Astrocyte of the spinal cord (primary cell): ENCODE results near the gene VPREB3.

Experiments used
- DNase-seq: peaks from one replicate; pipeline ENCODE4 v3.0.0; 2011; ENCODE audit warnings: low read depth, low spot score
- H3K4me3 ChIP-seq: 2 replicates; pipeline ENCODE4 v1.5.1; 2011; ENCODE audit warnings: low read depth, mild to moderate bottlenecking, low read length, moderate library complexity
- CTCF ChIP-seq: IDR thresholded peaks from 2 replicates; pipeline ENCODE4 v1.5.1; 2012; ENCODE audit warnings: low read depth, mild to moderate bottlenecking, low read length, inconsistent platforms
- in situ Hi-C: cut with HindIII; loops from 2 replicates; pipeline ENCODE4 v1.10.0; 2017; ENCODE audit warnings: low sequenced_read_pairs

Gene VPREB3

DNA sequence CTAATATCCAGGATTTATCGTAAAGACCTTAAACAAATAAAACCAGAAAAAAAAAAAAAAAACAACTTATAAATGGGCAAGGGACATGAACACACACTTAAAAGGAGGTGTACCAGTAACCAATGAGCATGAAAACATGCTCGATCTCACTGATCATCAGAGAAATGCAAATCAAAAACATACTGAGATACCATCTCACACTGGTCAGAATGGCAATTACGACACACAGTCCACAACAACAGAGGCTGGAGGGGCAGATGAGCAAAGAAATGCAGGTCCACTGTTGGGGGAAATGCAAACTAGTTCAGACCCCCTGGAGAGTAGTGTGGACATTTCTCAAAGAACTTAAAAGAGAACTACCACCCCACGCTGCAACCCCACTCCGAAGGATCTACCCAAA, 50.2 kb downstream of the VPREB3 start:
- no peak for DNase-seq
- H3K4me3 ChIP-seq = no peak overlapping the region
- TF ChIP-seq CTCF = no peak
- in situ Hi-C loops = no loop called here
